A673 (cell line): Measurements from ENCODE around the gene PIK3IP1. TPM values are rescaled to one million over a fixed set of nuclear protein-coding genes. Genes with fewer than 3 reads are reported as not detected.

Source experiments
- BruUV-seq: library from RNA; stranded (reverse); fragments of 400-500 nt; replicated peaks from 2 replicates; lab custom pipeline; 2021; lab: Mats Ljungman, UMichigan
- CTCF ChIA-PET: fragments of 300-600 bp; sonication (Branson Sonifier 250); formaldehyde crosslinking; loops from one replicate; lab custom pipeline; 2022; ENCODE audit warnings: antibody characterized with exemption; lab: Charles Lee
- POLR2A ChIA-PET: fragments of 300-600 bp; sonication (Branson Sonifier 250); formaldehyde crosslinking; loops from one replicate; lab custom pipeline; 2022; ENCODE audit warnings: antibody characterized with exemption; ENCODE audit not compliant: low non-redundant PET; lab: Charles Lee
- DNase-seq: peaks from one replicate; pipeline ENCODE4 v3.0.0-alpha.2; 2015; ENCODE audit warnings: low spot score
- H3K27ac ChIP-seq: fragments of 200-600 bp; sonication (generic); 2 replicates; pipeline ENCODE4 v1.5.1; 2016; ENCODE audit warnings: mixed run types, low read depth, mild to moderate bottlenecking, mixed read lengths, antibody characterized with exemption, low read length; ENCODE audit not compliant: poor library complexity, severe bottlenecking
- H3K27me3 ChIP-seq: fragments of 200-600 bp; sonication (generic); replicated peaks from 2 replicates; pipeline ENCODE4 v1.6.1; 2017; ENCODE audit warnings: mixed run types, low read depth, mild to moderate bottlenecking, mixed read lengths, antibody characterized with exemption, low read length; ENCODE audit not compliant: insufficient read depth, poor library complexity
- H3K36me3 ChIP-seq: fragments of 200-600 bp; sonication (generic); 2 replicates; pipeline ENCODE4 v1.6.1; 2016; ENCODE audit warnings: mixed run types, mild to moderate bottlenecking, mixed read lengths, antibody characterized with exemption, low read length; ENCODE audit not compliant: insufficient read depth, poor library complexity, severe bottlenecking
- H3K4me1 ChIP-seq: fragments of 200-600 bp; sonication (generic); 2 replicates; pipeline ENCODE4 v1.6.1; 2017; ENCODE audit warnings: mixed run types, mild to moderate bottlenecking, mixed read lengths, antibody characterized with exemption, low read length; ENCODE audit not compliant: insufficient read depth, poor library complexity, severe bottlenecking
- H3K4me3 ChIP-seq: fragments of 200-600 bp; sonication (generic); 2 replicates; pipeline ENCODE4 v1.5.1; 2016; ENCODE audit warnings: low read depth, mixed run types, mild to moderate bottlenecking, mixed read lengths, low read length; ENCODE audit not compliant: poor library complexity, severe bottlenecking
- H3K9me3 ChIP-seq: fragments of 200-600 bp; sonication (generic); 2 replicates; pipeline ENCODE4 v1.6.1; 2016; ENCODE audit warnings: mixed run types, low read depth, mild to moderate bottlenecking, mixed read lengths, antibody characterized with exemption, low read length; ENCODE audit not compliant: poor library complexity, severe bottlenecking
- CTCF ChIP-seq: fragments of 300-800, 200-600 bp; sonication (generic); conservative IDR thresholded peaks from 2 replicates; pipeline ENCODE4 v1.5.1; 2017; ENCODE audit warnings: low read depth, mild to moderate bottlenecking, antibody characterized with exemption, low read length, moderate library complexity, mixed read lengths
- EZH2 ChIP-seq: fragments of 200-600 bp; sonication (generic); IDR thresholded peaks from 2 replicates; pipeline ENCODE4 v1.6.1; 2017; ENCODE audit warnings: borderline replicate concordance, low read depth, mild to moderate bottlenecking, mixed read lengths, antibody characterized with exemption, low read length; ENCODE audit not compliant: poor library complexity, severe bottlenecking
- intact Hi-C: fragments of 100-400 bp; cut with micrococcal nuclease; formaldehyde crosslinking; loops from one replicate; pipeline ENCODE4 v1.10.0; 2022; ENCODE audit not compliant: unreplicated experiment
- total RNA-seq: library from RNA; stranded (reverse); gene quantifications from 2 replicates; pipeline ENCODE4 v1.2.3, GENCODE V29; 2021

Gene PIK3IP1
- total RNA-seq, 1 experiment from 2014 or later = 0.24 TPM

GRCh38 chr22:31244046-31244942 lies 48.0 kb downstream of the PIK3IP1 start:
- Histone ChIP-seq H3K27me3 (no peaks in the 10 kb centered on the region), H3K4me3 (no peak overlapping the region), H3K36me3 (no peaks in the 10 kb centered on the region), H3K4me1 (peaks cover 11% of the 10 kb centered on the region), H3K27ac (no peak overlapping the region), H3K9me3 (no peaks in the 10 kb centered on the region)
- DNase-seq = peak; percentile 64
- ChIA-PET POLR2A (no interaction called here), CTCF (interaction anchor here (1.0 kb wide), 1 partner anchor 28 kb away, joined by 5 read pairs; no protein-coding TSS in a partner anchor)
- no TSS peak for BruUV-seq
- intact Hi-C loops = no loop called here
- TF ChIP-seq CTCF (no peak), EZH2 (no peak)

GRCh38 chr22:31243339-31244045 lies 48.8 kb downstream of the PIK3IP1 start:
- Histone ChIP-seq H3K36me3 (no peaks in the 10 kb centered on the region), H3K4me3 (no peak overlapping the region), H3K4me1 (peaks cover 11% of the 10 kb centered on the region), H3K9me3 (no peaks in the 10 kb centered on the region), H3K27ac (no peak overlapping the region), H3K27me3 (no peaks in the 10 kb centered on the region)
- no TSS peak for BruUV-seq
- no peak for DNase-seq
- CTCF ChIA-PET = no interaction called here
- intact Hi-C loops = no loop called here
- no peak for TF ChIP-seq EZH2
- no peak for TF ChIP-seq CTCF
- POLR2A ChIA-PET = no interaction called here

GRCh38 chr22:31241936-31242335 lies 50.4 kb downstream of the PIK3IP1 start:
- ChIA-PET CTCF (interaction anchor here (0.5 kb wide), 1 partner anchor 484 kb away, joined by 3 read pairs; no protein-coding TSS in a partner anchor), POLR2A (no interaction called here)
- Histone ChIP-seq H3K27me3 (no peaks in the 10 kb centered on the region), H3K36me3 (no peaks in the 10 kb centered on the region), H3K4me1 (peaks cover 11% of the 10 kb centered on the region), H3K27ac (no peak overlapping the region), H3K4me3 (no peak overlapping the region), H3K9me3 (no peaks in the 10 kb centered on the region)
- DNase-seq = no peak
- intact Hi-C loops = no loop called here
- BruUV-seq = no TSS peak
- no peak for TF ChIP-seq CTCF
- TF ChIP-seq EZH2 = no peak
